HCT116 (cell line): Measurements from ENCODE around the gene PLSCR1. TPM values are rescaled to one million over a fixed set of nuclear protein-coding genes. Genes with fewer than 3 reads are reported as not detected.

Experiments used
- ATAC-seq: fragments of 200-7000 bp; cut with Tn5 transposase; 2 replicates; pipeline ENCODE4 v1.9.1; 2020; ENCODE audit warnings: mild to moderate bottlenecking, moderate library complexity
- BruUV-seq: library from RNA; stranded (reverse); fragments of 400-500 nt; replicated peaks from 2 replicates; lab custom pipeline; 2021; lab: Mats Ljungman, UMichigan
- CTCF ChIA-PET: fragments of 300-600 bp; sonication (Branson Sonifier 250); formaldehyde crosslinking; loops from one replicate; lab custom pipeline; 2021; ENCODE audit warnings: antibody characterized with exemption; lab: Charles Lee
- POLR2A ChIA-PET: fragments of 300-600, 350-600 bp; sonication (Branson Sonifier 250); formaldehyde crosslinking; loops from one replicate; lab custom pipeline; 2021; ENCODE audit warnings: antibody characterized with exemption; lab: Charles Lee
- RAD21 ChIA-PET, 2 experiments: fragments of 300-600 bp; sonication (Branson Sonifier 250); formaldehyde crosslinking; loops; one replicate each; lab custom pipeline; 2023; ENCODE audit warnings: low total read pairs in 2 of 2; ENCODE audit not compliant: uncharacterized antibody in 2 of 2, unreplicated experiment in 2 of 2, low non-redundant PET in 1 of 2; lab: Charles Lee
- DNase-seq: peaks from one replicate; pipeline ENCODE4 v3.0.0-alpha.2; 2010; ENCODE audit warnings: low read depth, low spot score
- H2AFZ ChIP-seq: fragments of 200-600 bp; shearing (Covaris generic), sonication (generic); 2 replicates; pipeline ENCODE4 v1.6.1; 2017; ENCODE audit warnings: low read depth, mixed run types, mixed read lengths, antibody characterized with exemption, low read length; ENCODE audit not compliant: poor library complexity, severe bottlenecking
- H3K27ac ChIP-seq: 2 replicates; pipeline ENCODE4 v1.5.1; 2012; ENCODE audit warnings: low read depth, low read length
- H3K27me3 ChIP-seq: fragments of 200-600 bp; sonication (generic); 2 replicates; pipeline ENCODE4 v1.6.1; 2016; ENCODE audit warnings: mixed run types, low read length, mixed read lengths; ENCODE audit not compliant: insufficient read depth
- H3K36me3 ChIP-seq, 2 experiments: fragments of 200-500 bp in 1 of 2; fragments of 200-600 bp in 1 of 2; sonication (Bioruptor generic) in 1 of 2; sonication (generic) in 1 of 2; 2 replicates each; pipeline versions ENCODE4 v1.5.1 to v1.6.1; 2014 to 2016; ENCODE audit warnings: low read length in 2 of 2, inconsistent platforms in 1 of 2, mixed read lengths in 1 of 2, mixed run types in 1 of 2; ENCODE audit not compliant: insufficient read depth in 2 of 2, control insufficient read depth in 1 of 2
- H3K4me1 ChIP-seq, 2 experiments: fragments of 200-600 bp in 1 of 2; sonication (generic) in 1 of 2; 2 replicates each; pipeline versions ENCODE4 v1.5.1 to v1.6.1; 2012 to 2017; ENCODE audit warnings: low read length in 2 of 2, inconsistent platforms in 1 of 2, mild to moderate bottlenecking in 1 of 2, mixed read lengths in 1 of 2, mixed run types in 1 of 2, moderate library complexity in 1 of 2; ENCODE audit not compliant: insufficient read depth in 2 of 2, control insufficient read depth in 1 of 2
- H3K4me2 ChIP-seq: fragments of 200-600 bp; sonication (generic); 2 replicates; pipeline ENCODE4 v1.6.1; 2017; ENCODE audit warnings: mixed run types, low read length, mixed read lengths
- H3K4me3 ChIP-seq, 2 experiments: fragments of 200-600 bp in 1 of 2; sonication (generic) in 1 of 2; replicated peaks in 1 of 2; 2 replicates each; pipeline ENCODE4 v1.5.1; 2011 to 2016; ENCODE audit warnings: low read length in 2 of 2, control low read depth in 1 of 2, low read depth in 1 of 2, mild to moderate bottlenecking in 1 of 2, mixed read lengths in 1 of 2, mixed run types in 1 of 2
- H3K79me2 ChIP-seq: fragments of 200-600 bp; sonication (generic); 2 replicates; pipeline ENCODE4 v1.6.1; 2017; ENCODE audit warnings: mild to moderate bottlenecking, mixed run types, low read length, moderate library complexity, mixed read lengths; ENCODE audit not compliant: insufficient read depth
- H3K9ac ChIP-seq: fragments of 200-600 bp; sonication (generic); 2 replicates; pipeline ENCODE4 v1.6.1; 2016; ENCODE audit warnings: low read length, mixed read lengths
- H3K9me2 ChIP-seq: fragments of 200-600 bp; sonication (generic), shearing (Covaris generic); 2 replicates; pipeline ENCODE4 v1.6.1; 2017; ENCODE audit warnings: mixed run types, mild to moderate bottlenecking, moderate library complexity; ENCODE audit not compliant: insufficient read depth
- H3K9me3 ChIP-seq, 2 experiments: fragments of 200-500 bp in 1 of 2; fragments of 200-600 bp in 1 of 2; sonication (Bioruptor generic) in 1 of 2; sonication (generic) in 1 of 2; 2 replicates each; pipeline ENCODE4 v1.6.1; 2014 to 2017; ENCODE audit warnings: low read length in 2 of 2, mixed read lengths in 2 of 2, inconsistent platforms in 1 of 2, low read depth in 1 of 2, mild to moderate bottlenecking in 1 of 2, mixed run types in 1 of 2, moderate library complexity in 1 of 2; ENCODE audit not compliant: control insufficient read depth in 1 of 2, insufficient read depth in 1 of 2
- H4K20me1 ChIP-seq: fragments of 200-600 bp; sonication (generic), shearing (Covaris generic); 2 replicates; pipeline ENCODE4 v1.6.1; 2017; ENCODE audit warnings: mixed run types, mild to moderate bottlenecking, moderate library complexity; ENCODE audit not compliant: insufficient read depth
- CEBPB ChIP-seq: IDR thresholded peaks from 2 replicates; pipeline ENCODE4 v1.6.1; 2012; ENCODE audit warnings: low read depth
- CTCF ChIP-seq, 3 experiments: fragments of 200-600 bp in 1 of 3; sonication (generic) in 1 of 3; IDR thresholded peaks in 2 of 3; conservative IDR thresholded peaks in 1 of 3; 2 replicates each; pipeline ENCODE4 v1.5.1; 2012 to 2017; ENCODE audit warnings: low read depth in 2 of 3, low read length in 2 of 3, antibody characterized with exemption in 1 of 3, borderline replicate concordance in 1 of 3, control low read depth in 1 of 3, mild to moderate bottlenecking in 1 of 3, mixed read lengths in 1 of 3, mixed run types in 1 of 3, moderate library complexity in 1 of 3; ENCODE audit not compliant: insufficient read depth in 1 of 3
- EGR1 ChIP-seq: IDR thresholded peaks from 2 replicates; pipeline ENCODE4 v1.6.1; 2012; ENCODE audit warnings: low read depth
- JUND ChIP-seq: IDR thresholded peaks from 2 replicates; pipeline ENCODE4 v1.6.1; 2012
- MAX ChIP-seq: IDR thresholded peaks from 2 replicates; pipeline ENCODE4 v1.6.1; 2012
- SP1 ChIP-seq: IDR thresholded peaks from 2 replicates; pipeline ENCODE4 v1.6.1; 2012; ENCODE audit warnings: low read depth
- TCF7L2 ChIP-seq: IDR thresholded peaks from 2 replicates; pipeline ENCODE4 v1.7.0; 2011; ENCODE audit warnings: borderline replicate concordance, inconsistent platforms; ENCODE audit not compliant: insufficient read depth, insufficient read length; ENCODE audit errors: extremely low read depth
- ZFX ChIP-seq: fragments of 450-650 bp; IDR thresholded peaks from 2 replicates; pipeline ENCODE4 v1.6.1; 2017
- intact Hi-C: fragments of 100-400 bp; cut with micrococcal nuclease; formaldehyde crosslinking; loops from 2 replicates; pipeline ENCODE4 v1.10.0; 2022
- total RNA-seq: library from RNA; stranded (reverse); gene quantifications from one replicate; pipeline ENCODE4 v1.2.1, GENCODE V29; 2021; ENCODE audit not compliant: unreplicated experiment

Gene PLSCR1
- total RNA-seq, 1 experiment from 2014 or later = 44.2 TPM

- Histone ChIP-seq H3K4me2 (no peak overlapping the region), H3K4me1 (no peaks in the 10 kb centered on the region), H2AFZ (no peak overlapping the region), H4K20me1 (no peaks in the 10 kb centered on the region), H3K4me3 (no peak overlapping the region), H3K36me3 (0 out of 4 replicates have a peak, but pooled peaks cover 0 to 4% of the 10 kb centered on the region in 2 experiments), H3K9me3 (no peaks in the 10 kb centered on the region), H3K27me3 (no peaks in the 10 kb centered on the region), H3K9ac (no peak overlapping the region), H3K9me2 (no peaks in the 10 kb centered on the region; the same call in 1 of the 2 replicates), H3K27ac (no peak overlapping the region), H3K79me2 (no peaks in the 10 kb centered on the region)
- ATAC-seq (no peak), DNase-seq (no peak)
- BruUV-seq = no TSS peak
- ChIA-PET CTCF (no interaction called here), POLR2A (no interaction called here), RAD21 (no interaction called here)
- intact Hi-C loops = no loop called here
- TF ChIP-seq TCF7L2 = no peak
- no peak for TF ChIP-seq ZFX
- TF ChIP-seq JUND = no peak
- TF ChIP-seq CTCF (IDR thresholded peaks at IDR 0.05 in 2 of 3, conservative IDR thresholded peaks at IDR 0.05 in 1 of 3; ENCODE audit: borderline replicate concordance in 1 of 3, insufficient read depth in 1 of 3, low read depth in 2 of 3, low read length in 2 of 3) = no peak
- TF ChIP-seq MAX = no peak
- no peak for TF ChIP-seq SP1
Observed at GRCh38 chr3:146521394-146521793, 23.0 kb downstream of the PLSCR1 start.

- Histone ChIP-seq H3K27me3 (no peaks in the 10 kb centered on the region), H3K9me2 (no peaks in the 10 kb centered on the region; the same call in 1 of the 2 replicates), H3K9me3 (no peaks in the 10 kb centered on the region), H3K4me3 (no peak overlapping the region), H3K4me1 (no peaks in the 10 kb centered on the region), H3K4me2 (no peak overlapping the region), H3K36me3 (0 out of 4 replicates have a peak, but pooled peaks cover 0 to under 1% of the 10 kb centered on the region in 2 experiments), H3K79me2 (no peaks in the 10 kb centered on the region), H4K20me1 (no peaks in the 10 kb centered on the region), H3K27ac (no peak overlapping the region), H3K9ac (no peak overlapping the region), H2AFZ (no peak overlapping the region)
- ChIA-PET RAD21 (no interaction called here), CTCF (no interaction called here), POLR2A (interaction anchor here (0.6 kb wide), 1 partner anchor 10 kb away, joined by 3 read pairs; no protein-coding TSS in a partner anchor)
- no peak for TF ChIP-seq EGR1
- TF ChIP-seq CEBPB = peak; percentile 12; the same call in 1 of the 2 replicates
- intact Hi-C loops = no loop called here
- BruUV-seq = no TSS peak
- no peak for DNase-seq
- ATAC-seq = no peak
Observed at GRCh38 chr3:146519810-146520209, 24.6 kb downstream of the PLSCR1 start.
